Hematopoietic multipotent progenitor cell (in vitro differentiated cells): ENCODE measurements around the gene CABP4. TPM values are rescaled to one million over a fixed set of nuclear protein-coding genes. Genes with fewer than 3 reads are reported as not detected.
"Not testable (repeated sequence)": the region's sequence is repeated elsewhere in the genome, so short reads cannot be mapped to it uniquely, and the experiment has no call there.

Source experiments
- DNase-seq, 3 donors: peaks; one replicate each; pipeline ENCODE4 v3.0.0-alpha.2; 2011 to 2015; ENCODE audit warnings: low read depth in 2 of 3, low spot score in 2 of 3
- total RNA-seq: library from RNA; depleted of rRNA; stranded (reverse); fragments of >200 nt; gene quantifications from one replicate; pipeline ENCODE4 v1.2.3, GENCODE V29; 2012

Gene CABP4
- total RNA-seq, 1 donor, result 1.6 TPM

GRCh38 chr11:67418476-67419281 is 36.5 kb upstream of the CABP4 start:
- peak in 2 of 3 donors; percentile 70 to 86 for DNase-seq

DNA sequence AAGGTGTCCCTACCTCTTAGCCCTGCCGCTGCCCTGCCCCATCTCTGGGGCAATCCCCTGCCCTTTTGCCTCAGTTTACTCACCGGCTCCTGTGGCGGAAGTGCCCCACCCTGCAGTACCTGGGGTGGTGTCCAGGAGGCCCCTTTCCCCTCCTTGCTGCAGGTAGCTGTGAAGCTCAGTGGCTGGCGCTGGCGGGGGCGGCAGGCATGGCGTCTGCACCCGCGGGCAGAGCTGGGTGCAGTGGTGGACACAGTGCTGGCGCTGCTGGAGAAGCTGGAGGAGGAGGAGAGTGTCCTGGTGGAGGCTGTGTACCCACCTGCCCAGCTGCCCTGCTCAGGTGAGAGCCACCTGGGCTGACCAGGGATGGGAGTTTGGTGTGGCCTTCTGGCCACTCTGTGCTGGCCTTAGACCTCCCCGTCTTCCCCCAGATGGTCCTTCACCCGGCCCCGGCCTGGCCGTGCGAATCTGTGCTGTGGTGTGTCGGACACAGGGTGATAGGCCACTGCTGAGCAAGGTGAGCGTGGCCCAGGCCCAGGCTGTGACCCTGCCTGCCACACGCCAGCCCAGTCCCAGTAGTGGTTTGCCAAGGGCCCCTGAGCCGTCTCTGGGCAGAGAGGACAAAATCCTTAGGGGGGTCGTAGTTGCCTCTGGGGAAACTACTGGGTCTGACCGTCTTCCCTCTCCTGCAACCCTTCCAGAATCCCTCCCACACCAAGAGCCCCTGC is 35.7 kb upstream of the CABP4 start:
- DNase-seq, result no peak

DNA sequence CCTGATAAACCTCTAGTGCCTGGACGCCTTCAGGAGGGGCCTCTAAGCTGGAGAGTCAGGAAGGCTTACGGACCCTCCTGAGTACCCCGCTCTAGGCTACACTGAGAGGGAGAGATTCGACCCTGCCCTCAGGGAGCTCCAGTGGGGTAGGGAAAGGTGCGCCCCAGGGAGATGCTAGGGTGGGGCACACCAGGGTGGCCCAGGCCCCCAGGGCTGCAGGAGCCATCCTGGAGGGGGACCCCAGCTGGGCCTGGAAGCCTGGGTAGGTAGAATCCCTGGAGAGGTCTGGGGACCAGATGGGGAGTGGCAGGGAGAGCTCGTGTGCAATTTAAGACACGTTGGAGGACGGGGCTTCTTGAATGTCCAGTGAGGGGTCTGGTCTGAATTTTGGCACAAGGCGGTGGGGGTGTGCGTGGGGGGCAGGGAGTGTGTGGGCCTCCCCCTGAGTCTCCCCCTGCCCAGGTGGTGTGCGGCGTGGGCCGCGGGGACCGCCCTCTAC is 35.0 kb upstream of the CABP4 start:
- DNase-seq, result no peak

- peak; percentile 95 to 96 (median 95) for DNase-seq
These were observed 34.3 kb upstream of the CABP4 start for GRCh38 chr11:67420646-67421429.

DNA sequence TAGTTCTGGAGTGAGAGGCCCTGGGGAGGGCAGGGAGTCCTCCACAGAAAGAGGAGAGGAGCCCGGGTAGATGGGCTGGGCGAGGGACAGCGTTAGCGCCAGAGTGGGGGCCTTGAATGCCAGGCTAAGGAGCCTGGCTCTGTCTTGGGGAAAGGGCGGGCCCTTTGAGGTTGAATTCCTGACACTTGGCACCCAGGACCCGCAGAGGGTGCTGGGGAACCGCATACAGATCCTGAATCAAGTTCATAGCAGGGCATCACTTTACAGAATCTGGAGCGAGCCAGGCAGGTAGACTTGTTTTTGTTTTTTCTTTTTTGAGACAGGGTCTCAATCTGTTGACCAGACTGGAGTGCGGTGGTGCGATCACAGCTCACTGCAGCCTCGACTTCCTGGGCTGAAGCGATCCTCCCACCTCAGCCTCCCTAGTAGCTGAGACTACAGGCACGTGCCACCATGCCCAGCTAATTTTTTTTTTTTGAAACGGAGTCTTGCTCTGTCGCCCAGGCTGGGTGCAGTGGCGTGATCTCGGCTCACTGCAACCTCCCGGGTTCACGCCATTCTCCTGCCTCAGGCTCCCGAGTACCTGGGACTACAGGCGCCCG is 33.6 kb upstream of the CABP4 start:
- no peak for DNase-seq

DNA sequence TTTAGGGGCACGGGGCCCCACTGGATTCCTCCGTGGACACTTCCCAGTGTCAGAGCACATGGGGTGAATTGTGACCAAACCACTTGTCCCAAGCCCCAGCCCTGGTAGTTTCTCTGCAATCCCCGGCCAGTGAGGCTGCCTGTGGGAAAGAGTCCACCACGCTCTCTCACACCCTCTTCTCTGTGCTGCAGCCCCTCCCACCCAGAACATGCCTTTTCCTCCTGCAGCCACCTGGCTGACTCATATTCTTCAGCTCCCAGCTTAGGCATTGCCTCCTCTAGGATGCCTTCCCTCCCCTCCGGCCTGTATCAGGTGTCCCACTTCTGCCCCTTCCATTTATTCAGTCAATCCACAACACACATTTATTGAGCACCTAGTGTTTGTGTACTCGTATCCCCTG is 32.3 kb upstream of the CABP4 start:
- DNase-seq, result no peak

GRCh38 chr11:67423466-67423865 is 31.7 kb upstream of the CABP4 start:
- DNase-seq, result no peak

DNA sequence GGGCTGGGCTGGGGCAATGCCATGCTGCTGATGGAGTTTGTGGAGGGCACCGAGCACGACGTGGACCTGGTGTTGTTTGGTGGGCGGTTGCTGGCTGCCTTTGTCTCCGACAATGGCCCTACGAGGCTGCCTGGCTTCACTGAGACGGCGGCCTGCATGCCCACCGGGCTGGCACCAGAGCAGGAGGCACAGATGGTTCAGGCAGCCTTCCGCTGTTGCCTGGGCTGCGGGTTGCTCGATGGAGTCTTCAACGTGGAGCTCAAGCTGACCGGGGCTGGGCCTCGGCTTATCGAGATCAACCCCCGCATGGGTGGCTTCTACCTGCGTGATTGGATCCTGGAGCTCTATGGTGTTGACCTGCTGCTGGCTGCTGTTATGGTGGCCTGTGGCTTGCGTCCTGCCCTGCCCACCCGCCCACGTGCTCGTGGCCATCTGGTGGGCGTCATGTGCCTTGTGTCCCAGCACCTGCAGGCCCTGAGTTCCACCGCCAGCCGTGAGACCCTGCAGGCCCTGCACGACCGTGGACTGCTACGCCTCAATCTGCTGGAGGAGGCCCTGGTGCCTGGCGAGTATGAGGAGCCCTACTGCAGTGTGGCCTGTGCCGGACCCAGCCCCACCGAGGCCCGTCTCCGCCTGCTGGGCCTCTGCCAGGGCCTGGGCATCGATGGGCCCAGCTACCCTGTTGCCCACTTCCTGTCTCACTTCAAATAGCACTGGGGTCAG is 31.1 kb upstream of the CABP4 start:
- no peak for DNase-seq

DNA sequence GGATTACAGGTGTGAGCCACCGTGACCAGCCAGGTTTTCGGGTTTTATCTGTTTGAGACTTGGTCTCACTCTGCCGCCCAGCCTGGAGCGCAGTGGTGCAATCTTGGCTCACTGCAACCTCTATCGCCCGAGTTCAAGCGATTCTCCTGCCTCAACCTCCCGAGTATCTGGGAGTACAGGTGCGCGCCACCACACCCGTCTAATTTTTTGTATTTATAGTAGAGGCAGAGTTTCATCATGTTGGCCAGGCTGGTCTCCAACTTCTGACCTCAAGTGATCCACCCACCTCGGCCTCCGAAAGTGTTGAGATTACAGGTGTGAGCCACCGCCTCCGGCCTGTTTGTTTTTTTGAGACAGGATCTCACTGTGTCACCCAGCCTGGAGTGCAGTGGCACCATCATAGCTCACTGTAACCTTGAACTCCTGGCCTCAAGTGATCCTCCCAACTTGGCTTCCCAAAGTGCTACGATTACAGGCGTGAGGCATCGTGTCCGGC is 27.7 kb upstream of the CABP4 start:
- DNase-seq, result not testable (repeated sequence)

- peak; percentile 96 to 98 (median 98) for DNase-seq
These were observed 26.8 kb upstream of the CABP4 start, which contains the start of gene RPS6KB2 for GRCh38 chr11:67428052-67429001. Gene RPS6KB2 (plus strand): TSS chr11:67428494. CDS start chr11:67428546, 52 bp downstream.

GRCh38 chr11:67429038-67429668 is 26.0 kb upstream of the CABP4 start:
- DNase-seq, result no peak

DNA sequence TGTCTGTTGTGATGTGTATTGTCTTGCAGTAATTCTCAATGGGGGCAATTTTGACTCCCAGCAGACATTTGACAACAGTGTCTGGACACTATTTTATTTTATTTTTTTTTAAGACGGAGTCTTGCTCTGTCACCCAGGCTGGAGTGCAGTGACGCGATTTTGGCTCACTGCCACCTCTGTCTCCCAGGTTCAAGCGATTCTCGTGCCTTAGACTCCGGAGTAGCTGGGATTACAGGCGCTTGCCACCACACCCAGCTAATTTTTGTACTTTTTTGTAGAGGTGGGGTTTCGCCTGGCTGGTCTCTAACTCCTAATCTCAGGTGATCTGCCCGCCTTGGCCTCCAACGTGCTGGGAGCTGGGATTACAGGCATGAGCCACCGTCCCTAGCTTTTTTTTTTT is 25.4 kb upstream of the CABP4 start:
- DNase-seq, result no peak

DNA sequence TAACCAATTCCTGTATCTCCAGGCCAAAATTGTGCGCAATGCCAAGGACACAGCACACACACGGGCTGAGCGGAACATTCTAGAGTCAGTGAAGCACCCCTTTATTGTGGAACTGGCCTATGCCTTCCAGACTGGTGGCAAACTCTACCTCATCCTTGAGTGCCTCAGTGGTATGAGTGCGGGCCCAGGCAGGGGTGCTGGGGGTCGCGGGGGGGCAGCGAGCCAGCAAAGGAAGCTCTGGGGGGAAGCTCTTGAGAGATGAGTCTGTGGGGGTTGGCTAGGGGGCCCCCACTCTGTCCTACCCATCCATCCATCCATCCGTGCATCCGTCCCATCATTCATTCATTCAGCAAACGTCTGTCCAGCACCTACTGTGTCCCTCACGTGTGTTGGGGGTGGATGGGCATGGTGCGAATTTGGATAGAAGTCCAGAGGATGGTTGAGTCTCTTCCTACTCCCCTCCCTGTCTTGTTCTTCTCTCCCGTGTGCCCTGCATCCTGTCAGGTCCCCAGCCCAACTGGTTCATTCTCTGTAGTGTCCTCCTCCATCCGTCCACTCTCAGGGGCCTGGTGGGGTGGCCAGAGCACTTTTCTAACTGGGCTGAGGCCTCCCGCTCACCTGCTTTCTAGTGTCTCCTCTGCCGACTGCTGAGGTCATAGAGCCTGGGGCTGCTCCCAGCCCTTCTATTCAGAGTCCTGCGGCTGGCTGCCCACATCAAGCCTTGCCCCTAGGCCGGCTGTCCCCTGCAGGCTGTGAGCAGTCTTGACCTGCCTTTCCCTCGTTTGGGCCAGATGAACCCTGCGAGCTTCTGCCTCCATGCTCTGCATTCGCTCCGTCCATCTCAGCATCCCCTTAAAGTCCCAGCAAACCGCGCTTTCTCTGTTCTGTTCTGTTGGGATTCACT is 23.6 kb upstream of the CABP4 start:
- no peak for DNase-seq

DNA sequence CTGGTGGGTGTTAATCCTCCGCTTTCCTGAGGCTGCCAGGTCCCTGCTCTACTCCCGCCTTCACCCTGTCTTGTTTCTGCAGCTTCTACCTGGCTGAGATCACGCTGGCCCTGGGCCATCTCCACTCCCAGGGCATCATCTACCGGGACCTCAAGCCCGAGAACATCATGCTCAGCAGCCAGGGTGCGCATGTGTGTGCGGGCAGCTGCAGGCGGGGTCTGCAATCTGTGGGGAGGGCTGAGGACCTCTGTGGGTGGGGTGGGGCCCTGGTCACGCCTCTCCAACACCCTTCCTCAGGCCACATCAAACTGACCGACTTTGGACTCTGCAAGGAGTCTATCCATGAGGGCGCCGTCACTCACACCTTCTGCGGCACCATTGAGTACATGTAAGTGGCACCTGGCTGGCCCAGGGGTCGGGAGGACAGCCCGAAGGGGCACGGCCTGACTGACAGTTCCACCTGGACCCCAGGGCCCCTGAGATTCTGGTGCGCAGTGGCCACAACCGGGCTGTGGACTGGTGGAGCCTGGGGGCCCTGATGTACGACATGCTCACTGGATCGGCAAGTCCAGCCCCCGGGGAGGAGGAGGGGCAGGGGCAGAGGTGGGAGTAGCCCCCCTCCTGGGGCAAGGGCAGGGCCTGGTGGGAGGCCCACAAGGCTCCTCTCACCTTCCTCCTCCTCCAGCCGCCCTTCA is 22.4 kb upstream of the CABP4 start:
- DNase-seq, result no peak

GRCh38 chr11:67433536-67434394 is 21.4 kb upstream of the CABP4 start:
- no peak for DNase-seq
